Cardiac fibroblast (primary cell): Measurements from ENCODE around the gene OR10G8.

Source experiments
- DNase-seq, 2 donors: peaks; one replicate each; pipeline versions ENCODE4 v3.0.0 to v3.0.0-alpha.2; 2010; ENCODE audit warnings: low read depth in 2 of 2
- H3K4me3 ChIP-seq, 2 donors: replicated peaks in 1 of 2; 1 replicate in 1 of 2; 2 replicates in 1 of 2; pipeline ENCODE4 v1.5.1; 2011; ENCODE audit warnings: low read depth in 2 of 2, low read length in 2 of 2, mild to moderate bottlenecking in 2 of 2, moderate library complexity in 1 of 2
- TF ChIP-seq, protein P1 (sequence below): IDR thresholded peaks from one replicate; pipeline ENCODE4 v1.5.1; 2011; ENCODE audit warnings: low read depth, mild to moderate bottlenecking, low read length, inconsistent platforms

Gene OR10G8

GRCh38 chr11:124039557-124039956, 13.0 kb downstream of the OR10G8 start:
- TF ChIP-seq, protein P1, sequence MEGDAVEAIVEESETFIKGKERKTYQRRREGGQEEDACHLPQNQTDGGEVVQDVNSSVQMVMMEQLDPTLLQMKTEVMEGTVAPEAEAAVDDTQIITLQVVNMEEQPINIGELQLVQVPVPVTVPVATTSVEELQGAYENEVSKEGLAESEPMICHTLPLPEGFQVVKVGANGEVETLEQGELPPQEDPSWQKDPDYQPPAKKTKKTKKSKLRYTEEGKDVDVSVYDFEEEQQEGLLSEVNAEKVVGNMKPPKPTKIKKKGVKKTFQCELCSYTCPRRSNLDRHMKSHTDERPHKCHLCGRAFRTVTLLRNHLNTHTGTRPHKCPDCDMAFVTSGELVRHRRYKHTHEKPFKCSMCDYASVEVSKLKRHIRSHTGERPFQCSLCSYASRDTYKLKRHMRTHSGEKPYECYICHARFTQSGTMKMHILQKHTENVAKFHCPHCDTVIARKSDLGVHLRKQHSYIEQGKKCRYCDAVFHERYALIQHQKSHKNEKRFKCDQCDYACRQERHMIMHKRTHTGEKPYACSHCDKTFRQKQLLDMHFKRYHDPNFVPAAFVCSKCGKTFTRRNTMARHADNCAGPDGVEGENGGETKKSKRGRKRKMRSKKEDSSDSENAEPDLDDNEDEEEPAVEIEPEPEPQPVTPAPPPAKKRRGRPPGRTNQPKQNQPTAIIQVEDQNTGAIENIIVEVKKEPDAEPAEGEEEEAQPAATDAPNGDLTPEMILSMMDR, result no peak
- H3K4me3 ChIP-seq, result no peak overlapping the region
- no peak for DNase-seq

DNA sequence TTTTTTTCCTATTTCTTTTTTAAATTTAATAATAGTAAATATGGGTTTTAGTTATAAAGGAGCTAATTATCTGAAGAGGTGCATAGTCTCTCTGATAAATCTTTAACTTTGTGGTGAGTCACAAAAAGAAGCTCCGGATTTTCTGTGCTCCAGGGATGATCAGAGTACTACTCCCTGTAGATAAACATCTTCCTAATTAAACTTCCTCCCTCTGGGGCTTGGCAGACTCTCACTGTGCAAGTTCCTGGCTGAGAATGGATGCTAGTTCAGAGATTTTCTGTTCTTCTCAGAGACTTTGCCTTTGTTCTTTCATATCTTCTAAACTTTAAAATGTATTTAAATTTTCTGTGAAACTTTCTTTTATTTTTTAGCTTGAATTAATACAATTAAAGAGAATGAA, 14.7 kb downstream of the OR10G8 start, which contains the start of gene OR10G7:
Gene OR10G7, minus strand, starts transcription at position 72 of the 400 bp plus-strand sequence. CDS start 2,324 bp downstream, outside the sequence.
- DNase-seq, result no peak
- TF ChIP-seq, protein P1, result no peak

GRCh38 chr11:124043420-124043819, 16.8 kb downstream of the OR10G8 start:
- TF ChIP-seq, protein P1, result no peak
- DNase-seq, result no peak

More for the DNA sequence above, 14.7 kb downstream of the OR10G8 start, which contains the start of gene OR10G7:
- no peak within 1 kb of the TSS for H3K4me3 ChIP-seq

DNA sequence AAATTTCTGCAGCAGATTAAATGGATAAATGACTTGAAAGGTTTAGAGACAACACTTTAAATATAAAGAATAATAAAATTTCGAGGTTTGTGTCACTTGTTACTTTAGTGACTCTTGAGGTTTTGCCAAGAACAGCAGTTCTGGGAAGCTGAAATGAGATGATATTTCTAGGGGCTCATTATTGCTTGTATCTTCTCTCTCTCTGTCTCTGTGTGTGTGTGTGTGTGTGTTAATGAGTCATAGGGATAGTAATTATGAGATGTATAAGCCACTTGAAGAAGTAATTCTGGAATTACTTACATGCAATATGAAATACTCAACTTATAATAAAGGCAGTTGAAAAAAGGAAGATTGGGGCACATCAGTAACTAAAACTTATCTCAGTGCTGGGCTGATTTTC, 24.1 kb downstream of the OR10G8 start:
- H3K4me3 ChIP-seq, result no peak overlapping the region
- no peak for DNase-seq
- TF ChIP-seq, protein P1, result no peak

More at GRCh38 chr11:124043420-124043819, 16.8 kb downstream of the OR10G8 start:
- no peak overlapping the region for H3K4me3 ChIP-seq

DNA sequence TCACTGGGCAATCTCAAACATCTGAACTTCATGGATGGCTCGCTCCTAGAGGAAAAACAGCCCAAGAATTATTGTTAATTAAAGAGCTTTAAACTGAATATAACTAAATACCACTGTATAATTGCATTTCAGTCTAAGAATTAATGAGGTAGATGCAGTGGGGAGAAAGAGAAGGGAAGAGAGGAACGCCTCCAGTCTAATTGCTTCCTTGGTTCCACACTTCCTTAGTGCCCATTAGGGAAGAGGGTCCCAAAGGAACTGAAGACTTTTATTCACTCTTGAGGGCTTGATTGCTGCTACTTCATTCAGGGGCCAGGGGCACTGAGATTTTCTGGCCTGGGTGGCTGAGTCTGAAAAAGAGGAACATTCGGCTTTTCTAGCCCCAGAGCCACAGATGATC, 26.4 kb downstream of the OR10G8 start:
- no peak overlapping the region for H3K4me3 ChIP-seq
- TF ChIP-seq, protein P1, result no peak
- DNase-seq, result no peak

- DNase-seq, result no peak
- TF ChIP-seq, protein P1, result no peak
- H3K4me3 ChIP-seq, result no peak overlapping the region
These were observed 42.1 kb downstream of the OR10G8 start for GRCh38 chr11:124068601-124069110.
